GM21576 (cell line): ENCODE measurements around the gene AHNAK.
"Not testable (repeated sequence)": the region's sequence is repeated elsewhere in the genome, so short reads cannot be mapped to it uniquely, and the experiment has no call there.

Source experiments
- ATAC-seq: cut with Tn5 transposase; IDR thresholded peaks from one replicate; pipeline ENCODE4 v1.9.1; 2021; ENCODE audit warnings: mild to moderate bottlenecking, moderate library complexity; ENCODE audit not compliant: unreplicated experiment

Gene AHNAK

DNA sequence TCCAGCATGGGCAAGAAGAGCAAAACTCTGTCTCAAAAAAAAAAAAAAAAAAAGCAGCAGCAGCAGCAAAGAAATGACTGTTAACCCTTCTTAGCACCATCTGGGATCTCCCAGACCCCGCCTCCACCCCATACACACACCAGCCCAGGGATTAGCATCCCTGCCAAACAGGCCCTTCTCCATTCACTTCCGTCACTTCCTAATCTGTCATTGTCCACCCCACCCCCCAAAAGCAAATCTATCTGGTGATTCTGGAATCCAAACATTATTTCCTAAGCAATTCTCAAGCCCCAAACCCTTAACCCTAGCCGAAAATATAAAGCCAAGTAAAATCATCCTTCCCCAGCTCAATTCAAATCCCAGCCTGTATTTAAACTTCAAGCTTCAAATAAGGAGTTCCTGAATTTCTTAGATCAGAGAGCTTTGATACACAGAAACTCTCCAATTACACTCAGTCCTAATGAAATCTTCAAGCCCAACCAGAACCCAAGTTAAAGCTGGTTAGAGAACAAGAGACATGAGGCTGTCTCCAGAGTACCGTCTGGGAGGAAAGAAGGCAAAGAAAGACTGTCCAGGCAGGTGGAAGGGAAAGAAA lies 6.0 kb upstream of the AHNAK start:
- no peak for ATAC-seq

DNA sequence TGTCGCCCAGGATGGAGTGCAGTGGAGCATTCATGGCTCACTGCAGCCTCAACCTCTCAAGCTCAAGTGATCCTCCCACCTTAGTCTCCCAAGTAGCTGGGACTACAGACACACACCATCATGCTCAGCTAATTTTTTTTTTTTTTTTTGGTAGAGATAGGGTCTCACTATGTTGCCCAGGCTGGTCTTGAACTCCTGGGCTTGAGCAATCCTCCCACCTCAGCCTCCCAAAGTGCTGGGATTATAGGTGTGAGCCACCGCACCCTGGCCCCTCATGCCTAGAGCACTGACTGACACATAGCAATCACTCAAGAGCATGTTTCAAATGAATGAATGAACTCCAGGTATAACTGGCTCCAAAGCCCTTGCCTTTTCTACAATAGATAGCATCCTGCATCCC lies 3.9 kb upstream of the AHNAK start:
- ATAC-seq, result not testable (repeated sequence)

DNA sequence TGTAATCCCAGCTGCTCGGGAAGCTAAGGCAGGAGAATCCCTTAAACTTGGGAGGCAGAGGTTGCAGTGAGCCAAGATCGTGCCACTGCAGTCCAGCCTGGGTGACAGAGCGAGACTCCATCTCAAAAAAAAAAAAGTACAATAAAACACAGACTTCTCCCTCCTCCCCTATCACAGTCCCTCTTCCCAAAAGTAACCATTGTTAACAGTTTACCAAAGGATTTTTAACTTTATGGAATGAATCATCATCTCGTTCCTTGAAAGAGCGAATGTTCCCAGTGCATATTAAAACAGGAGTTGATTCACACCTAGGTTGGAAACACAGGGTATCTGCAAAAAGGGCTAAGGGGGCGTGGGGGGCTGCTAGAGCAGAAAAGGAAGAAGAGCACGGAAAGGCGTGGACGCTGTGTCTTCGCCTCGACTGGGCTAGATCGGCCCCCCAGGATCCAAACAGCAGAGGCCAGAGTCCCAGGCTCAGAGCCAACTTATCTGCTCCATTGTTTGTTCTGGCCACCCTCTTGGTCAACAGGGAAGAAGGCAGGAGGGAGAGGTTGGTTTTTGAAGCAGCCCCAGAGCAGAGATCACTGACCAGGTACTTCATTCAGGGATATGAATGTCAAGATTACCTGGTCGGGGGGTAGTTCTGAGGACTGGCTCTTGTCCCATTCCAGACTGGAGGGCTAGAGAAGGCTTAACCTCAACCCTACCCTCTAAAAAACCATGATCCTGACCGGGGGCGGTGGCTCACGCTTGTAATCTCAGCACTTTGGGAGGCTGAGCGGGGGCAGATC lies 2.1 kb upstream of the AHNAK start:
- ATAC-seq, result no peak

DNA sequence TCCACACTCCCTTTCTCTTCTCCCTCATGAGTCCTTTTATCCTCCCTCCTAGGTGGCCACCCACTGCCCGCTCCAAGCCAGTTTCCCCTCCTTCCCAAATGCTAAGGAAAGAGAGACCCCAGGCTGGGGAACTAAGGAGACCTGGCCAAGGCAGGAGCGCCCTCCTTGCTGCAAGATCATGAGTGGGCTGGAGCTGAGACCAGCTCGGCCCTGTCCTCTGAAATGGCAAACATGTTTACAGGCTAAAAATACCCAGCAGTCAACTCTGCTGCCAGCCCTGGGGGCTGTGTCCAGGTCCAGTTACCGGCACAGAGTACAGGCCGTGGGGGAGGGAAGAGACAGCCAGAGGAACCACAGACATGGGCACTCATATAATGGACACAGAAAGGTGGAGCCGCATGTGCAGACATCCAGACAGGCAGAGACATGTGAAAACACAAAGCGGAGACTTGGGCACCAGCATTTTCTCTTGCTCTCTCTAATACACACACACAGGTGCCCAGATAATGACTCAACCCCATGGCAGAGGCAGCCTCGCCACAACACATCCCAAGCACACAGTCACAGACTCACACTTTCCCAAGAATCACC lies 1.2 kb upstream of the AHNAK start:
- no peak for ATAC-seq

DNA sequence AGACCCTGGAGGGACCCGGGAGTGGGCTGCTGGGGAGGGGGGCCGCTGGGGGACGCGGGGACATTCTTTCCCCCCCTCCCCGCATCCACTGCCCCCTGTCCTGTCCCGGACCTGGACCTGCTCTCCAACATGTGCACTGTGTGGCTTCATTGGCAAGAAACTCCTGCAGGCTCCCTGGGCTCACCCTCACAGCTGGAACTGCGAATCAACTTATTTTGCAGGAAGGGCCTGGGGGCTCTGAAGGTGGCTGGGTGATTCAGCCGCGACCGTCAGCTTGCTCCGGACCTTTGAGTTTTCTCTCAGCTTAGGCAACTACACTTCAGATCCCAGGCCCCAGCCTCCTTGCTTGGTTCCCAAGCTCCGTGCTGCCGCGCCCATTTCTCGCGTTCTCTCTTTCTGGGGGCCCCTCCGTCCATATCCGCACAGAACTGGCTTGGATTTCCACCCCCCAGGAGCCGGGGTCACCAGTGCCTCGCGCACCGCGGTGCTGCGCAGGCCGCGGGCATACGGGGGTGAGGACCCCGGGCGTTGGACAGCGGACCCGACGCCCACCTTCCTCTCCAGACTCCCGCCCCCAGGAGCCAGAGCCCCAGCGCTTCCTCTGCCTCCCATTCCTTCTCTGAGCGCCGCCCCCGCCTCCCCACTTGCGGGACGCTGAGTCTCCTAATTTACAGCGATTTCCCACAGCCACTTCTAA lies 471 bp upstream of the AHNAK start:
- ATAC-seq, result no peak

DNA sequence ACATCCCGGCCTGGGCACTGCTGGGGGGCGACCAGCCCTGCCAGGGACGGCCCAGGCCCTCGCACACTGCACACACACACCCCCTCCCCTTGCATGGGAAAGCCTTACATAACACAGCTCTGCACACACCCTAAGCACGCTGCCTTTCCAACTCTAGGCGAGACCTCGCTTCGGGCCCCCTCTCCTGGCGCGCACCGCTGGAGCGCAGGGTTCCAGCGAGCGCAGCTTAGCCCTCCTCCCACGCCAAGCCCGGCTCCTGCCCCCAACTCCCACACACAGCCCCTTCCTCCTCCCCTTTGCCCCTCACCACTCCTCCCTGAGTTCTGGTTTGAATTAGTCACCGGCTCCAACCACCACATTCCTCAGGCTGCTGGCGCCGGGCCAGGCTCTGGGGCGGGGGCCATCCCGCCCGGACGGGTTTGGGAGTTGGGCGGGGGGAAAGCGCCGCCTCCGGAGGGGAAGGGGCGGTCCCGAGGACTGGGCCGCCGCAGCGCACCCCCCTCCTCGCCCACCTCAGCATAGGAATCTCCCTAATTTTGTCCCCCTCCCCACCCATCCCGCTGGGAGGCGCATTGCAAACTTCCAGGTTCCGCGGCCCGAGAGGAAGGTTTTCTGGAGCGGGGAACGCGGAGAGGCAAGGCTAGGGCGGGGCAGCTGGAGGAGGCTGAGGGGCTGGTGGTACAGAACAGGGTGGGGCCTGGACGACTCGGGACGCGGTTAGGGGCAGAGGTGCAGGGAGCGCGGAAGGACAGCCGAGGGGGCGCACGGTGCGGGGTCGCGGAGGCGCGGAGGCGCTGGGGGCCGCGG lies 966 bp downstream of the AHNAK start:
- ATAC-seq, result no peak

DNA sequence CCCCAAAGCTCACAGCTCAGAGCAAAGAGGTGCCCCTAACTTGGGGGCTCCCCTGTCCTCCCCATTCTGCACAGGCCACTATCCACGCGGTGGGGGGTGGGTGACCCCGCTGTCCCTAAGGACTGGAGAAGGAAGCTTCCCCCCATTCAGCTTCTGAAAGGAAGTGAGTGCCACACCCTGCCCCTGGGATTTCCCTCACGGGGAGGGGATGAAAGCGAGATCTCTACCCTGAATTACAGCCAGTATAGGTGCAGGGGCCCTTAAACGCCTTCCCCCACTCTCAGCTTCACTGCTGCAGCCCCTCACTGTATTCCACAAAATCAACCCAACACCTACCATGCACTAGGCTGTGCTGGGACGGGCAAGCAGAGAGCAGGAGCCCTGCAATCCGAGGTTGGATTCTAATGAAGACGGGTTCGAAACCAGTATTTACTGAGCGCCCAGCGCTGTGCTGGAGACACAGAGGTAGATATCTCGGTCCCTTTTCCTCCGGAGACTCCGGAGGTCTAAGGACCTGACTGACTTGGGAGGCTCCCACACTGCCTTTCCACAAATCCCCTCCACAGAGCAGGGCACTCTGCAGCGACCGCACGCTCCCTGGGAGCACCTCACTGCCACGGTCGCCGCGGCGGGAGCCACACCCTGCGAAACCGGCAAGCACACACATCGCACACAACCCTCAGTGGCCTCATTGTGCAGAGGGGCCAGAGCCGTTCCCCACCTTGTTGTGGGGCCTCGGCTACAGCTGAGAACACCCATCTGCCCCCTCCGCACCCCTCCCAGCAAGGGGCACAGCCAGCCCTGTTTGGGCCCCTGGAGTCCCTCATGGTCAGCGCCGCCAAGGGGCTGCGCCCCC lies 1.8 kb downstream of the AHNAK start:
- no peak for ATAC-seq

DNA sequence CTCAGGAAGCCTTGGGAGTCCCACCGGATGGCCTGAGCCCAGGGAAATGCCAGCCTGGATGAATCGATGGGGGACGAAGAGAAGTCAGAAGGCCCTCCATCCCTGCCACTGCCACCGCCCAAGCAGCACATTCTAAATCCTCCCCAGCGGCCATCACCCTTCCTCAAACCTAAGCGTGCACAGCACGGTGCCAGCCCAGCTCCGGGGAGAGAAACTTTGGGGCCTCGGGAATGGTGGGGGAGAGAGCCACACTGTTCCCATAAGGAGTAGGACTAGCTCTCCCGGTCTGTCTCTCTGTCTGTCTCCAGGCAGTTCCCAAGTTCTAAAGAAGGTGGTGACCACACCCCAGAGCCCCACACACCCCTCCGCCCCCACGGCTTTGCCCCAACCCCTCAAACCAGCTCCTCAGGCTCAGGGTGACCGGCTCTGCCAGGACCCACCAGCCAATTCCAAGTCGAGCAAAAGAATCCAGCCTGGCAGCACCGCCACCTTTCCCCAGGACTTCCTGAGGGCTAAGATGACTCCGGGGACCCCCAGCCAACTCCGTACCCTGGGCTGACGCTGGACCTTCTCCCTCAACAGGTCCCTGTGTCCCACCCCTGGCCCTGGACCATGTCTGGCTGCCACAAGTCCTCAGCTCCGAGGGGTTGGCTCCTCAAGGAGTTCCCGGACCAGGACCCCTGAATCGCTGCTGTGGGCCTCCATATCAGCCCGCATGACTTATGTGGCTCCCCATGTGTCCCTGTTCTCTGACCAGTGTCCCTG lies 2.7 kb downstream of the AHNAK start:
- ATAC-seq, result no peak

DNA sequence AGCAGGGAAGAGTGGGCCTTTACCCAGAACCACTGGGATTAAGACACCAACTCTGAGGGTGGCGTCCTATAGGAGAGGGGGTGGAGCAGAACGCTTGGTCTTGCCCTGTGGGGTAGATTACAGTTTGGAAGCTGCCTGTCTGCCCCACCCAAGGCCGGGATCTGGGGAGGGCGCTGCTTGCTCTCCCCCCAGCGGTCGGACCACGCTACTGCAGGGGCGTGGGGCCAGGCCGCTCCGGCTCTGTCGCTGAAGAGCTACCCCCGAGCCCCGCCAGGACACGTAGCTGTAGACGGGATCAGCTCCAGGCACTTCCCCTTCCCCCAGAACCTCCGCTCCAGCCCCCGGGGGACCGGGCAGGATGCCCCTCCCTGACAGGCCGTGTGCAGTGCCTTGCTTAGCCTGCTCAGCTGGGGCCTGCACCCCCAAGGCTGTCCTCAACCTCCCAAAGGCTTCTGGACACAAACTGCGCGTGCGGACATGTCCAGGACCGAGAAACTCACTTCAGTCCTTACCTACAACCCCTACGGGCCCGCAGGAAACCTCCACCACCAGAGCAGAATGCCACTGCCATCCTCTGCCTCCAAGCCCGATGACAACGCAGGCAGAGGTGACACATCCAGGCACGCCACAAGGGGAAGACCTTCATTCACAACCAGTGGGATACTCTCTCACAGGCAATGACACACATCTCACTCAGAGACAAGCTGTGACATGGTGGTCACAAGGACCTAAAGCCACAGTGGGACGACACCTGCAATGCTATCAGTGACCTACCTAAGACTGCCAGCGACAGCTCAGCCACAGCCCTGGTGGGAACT lies 3.6 kb downstream of the AHNAK start:
- no peak for ATAC-seq

DNA sequence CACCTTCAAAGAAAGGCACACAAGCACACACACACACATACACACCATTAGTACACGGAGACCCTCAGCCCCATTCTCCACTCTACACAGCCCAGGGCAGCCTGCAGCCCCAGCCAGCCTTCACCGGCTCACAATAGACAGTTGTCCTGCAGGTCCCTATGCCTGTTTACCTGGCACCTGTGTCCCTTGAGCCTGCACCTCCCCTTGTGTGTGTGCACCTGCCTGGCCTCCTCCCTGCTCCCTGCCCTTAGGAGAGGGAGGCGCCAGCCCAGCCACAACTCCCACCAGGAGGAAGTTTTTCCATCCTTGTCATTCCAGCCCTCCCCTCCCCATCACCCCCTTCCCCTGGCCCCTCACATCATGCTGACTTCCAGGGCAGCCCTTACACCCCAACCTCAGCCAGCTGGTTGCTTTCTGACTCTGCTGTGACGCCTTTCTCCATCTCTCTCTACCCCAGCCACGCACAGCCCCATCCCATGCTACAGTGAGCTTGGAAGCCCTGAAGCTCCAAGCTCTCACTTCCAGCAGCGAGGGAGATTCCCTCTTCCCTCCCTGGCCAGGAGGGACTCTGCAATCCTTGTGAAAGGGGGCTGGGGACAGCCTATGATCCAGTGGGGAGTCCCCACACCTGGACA lies 4.4 kb downstream of the AHNAK start:
- ATAC-seq, result no peak

DNA sequence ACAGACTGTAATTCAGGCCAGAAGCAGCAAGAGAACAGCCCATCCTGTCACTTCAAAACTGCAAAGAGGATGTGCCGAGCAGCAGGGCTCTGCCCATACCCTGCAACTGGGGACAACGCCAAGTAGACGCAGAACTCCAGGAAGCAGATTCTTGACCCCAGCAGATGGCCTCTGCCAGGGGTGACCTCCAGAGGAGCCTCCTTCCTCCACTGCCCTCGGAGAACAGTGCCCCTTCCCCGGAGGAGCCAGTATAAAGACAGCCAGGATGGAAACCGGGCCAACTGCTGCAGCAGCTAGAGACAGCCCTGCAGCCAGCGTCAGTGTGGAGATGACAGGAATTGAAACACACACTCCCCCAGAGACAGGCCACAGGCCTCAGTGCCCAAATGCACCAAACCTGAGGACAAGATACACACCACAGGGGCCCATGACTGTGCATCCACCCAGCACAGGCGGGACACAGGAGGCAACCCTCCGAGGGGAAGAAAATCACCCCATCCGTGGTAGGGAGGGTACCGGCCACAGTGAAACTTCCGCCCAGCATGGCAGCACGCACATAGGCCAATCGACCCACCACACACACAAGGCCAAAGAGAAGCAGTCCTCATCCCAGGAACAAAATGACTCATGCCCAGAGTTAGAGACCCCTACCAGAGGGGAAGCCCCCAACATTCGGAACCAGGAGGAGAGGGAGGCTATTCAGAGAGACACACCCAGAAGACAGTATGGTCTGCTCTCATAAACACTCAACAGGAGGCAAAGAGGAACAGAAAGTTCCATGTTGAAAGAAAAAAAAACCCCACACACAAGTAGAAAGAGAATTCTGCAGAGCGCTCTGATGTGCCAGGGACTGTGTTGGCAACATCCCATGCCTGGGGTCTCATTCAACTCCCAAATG lies 5.6 kb downstream of the AHNAK start:
- ATAC-seq, result peak; percentile 46

DNA sequence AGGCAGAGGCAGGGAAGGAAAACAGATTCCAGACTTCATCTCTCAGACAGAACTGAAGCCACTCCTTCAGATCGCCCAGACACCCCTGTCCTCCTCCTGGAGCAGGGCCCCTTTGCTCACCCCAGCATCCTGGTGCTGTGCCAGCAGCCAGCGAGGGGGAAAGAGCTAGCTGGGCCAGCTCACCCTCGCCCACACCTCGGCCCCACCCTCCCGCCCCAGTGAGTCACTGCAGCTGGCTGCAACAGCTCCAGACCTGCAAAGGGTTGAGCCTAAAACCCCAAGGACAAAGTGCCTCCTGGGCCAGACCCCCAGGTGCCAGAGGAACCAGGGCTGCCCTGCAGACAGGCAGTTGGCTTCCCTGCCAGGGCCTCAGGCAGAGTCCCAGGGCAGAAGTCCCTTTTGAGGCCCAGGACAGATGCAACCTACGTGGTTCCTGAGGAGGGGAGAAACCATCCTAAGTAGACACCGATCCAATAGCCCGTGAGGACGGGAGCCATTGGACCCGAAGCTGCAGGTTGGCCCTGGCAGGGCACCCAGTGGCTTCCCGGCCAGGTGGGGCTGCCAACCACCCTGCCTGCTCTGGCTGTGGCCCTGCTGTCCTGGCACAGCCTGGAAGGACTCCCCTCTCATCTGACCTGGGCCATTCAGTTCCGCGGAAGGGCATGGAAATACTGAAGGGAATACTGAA lies 7.2 kb downstream of the AHNAK start:
- ATAC-seq, result no peak

DNA sequence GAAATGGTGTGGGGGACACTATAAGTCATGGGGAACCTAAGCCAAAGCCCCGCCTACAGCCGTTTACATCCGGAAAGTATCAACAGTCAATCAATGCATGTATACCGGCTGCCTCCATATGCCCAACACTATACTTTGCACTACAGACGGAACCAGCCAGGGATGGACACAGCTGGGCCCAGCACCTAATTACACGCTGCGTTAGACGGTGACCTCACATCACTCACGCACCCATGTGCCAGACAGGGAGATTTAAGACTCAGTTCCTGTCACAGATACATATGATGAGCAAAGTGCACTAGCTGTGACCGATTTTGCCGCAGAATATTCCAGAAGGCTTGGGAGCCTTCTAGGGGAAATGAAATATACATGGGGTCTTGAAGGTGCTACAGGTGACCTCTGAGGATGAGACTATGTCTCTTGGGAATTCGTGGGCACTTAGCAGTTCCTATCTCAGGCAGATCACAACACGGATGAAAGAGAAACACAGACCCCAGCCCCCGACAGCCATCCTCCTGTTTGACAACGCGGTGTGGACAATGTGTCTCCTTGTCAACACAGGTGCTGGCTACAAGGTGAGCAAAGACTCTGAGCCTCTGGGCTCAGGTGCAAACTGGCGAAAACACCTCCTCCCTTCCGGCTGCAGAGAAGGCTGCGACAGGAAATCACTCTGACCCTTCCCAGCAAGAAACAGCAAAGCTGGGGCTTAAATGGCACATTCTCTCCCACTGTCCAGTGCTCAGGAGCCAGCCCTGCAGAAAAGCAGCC lies 8.0 kb downstream of the AHNAK start:
- no peak for ATAC-seq

DNA sequence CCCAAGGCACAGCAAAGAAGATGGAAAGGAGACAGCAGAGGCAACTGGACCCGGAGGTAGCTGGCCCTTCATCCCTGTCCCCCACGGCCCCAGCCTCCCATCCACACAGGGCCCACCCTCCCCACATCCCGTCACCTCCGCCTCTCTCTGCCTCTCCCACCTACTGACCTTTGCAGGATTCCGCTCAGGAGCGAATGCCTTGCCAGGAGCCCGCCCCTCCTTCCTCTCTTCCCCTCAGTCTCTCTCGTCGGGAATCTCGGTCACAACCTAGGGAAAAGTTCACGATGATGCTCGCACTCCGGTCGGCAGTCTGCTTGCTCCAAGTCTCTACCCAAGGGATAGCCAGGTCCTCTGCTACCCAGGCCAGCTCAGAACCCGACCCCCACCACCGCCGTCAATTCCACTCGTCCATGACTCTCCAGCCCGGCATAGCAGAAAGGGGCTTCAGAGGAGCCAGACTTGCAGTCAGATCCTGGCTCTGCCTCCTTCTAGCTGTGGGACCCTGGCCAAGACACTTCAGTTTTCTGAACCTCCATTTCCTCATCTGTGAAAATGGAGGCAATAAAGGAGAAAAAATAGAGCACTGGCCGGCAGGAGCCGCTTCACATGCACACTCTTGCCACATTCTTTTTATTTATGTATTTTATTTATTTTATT lies 10.2 kb downstream of the AHNAK start:
- ATAC-seq, result no peak

DNA sequence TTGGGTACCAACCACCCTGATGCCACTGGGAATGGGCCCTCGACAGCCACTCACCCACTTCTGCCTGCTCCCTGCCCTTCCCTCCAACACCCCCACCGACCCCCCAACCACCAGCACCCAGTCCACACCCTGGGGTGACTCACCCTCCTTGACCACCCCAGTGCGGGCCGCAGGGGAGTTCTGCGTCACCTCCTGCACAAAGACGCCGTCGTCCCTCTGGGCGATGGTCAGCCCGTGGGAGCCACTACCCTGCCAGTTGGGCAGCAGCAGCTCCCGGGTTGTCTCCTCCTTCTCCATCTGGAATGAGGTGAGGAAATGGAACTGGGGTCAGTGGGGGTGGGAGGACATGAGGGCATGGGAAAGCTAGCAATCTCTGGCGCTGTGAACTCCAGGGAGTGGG lies 10.8 kb downstream of the AHNAK start:
- ATAC-seq, result no peak
